HepG2 (cell line): ENCODE data around the gene ELOVL5.

ENCODE experiments used
- CREBL2 ChIP-seq: sonication (generic); formaldehyde crosslinking; IDR thresholded peaks from 2 replicates; pipeline ENCODE4 v1.8.1; 2023; ENCODE audit warnings: missing genetic modification reagents, mild to moderate bottlenecking, borderline replicate concordance
- ZNF143 ChIP-seq: sonication (generic); formaldehyde crosslinking; IDR thresholded peaks from 2 replicates; pipeline ENCODE4 v1.4.0; 2020; ENCODE audit warnings: missing genetic modification reagents

GRCh38 chr6:53244399-53244931 lies 104.3 kb downstream of the ELOVL5 start:
- TF ChIP-seq CREBL2 (CRISPR knock-in tag) = no peak
- TF ChIP-seq ZNF143 (CRISPR knock-in tag) = no peak
